Mesendoderm (in vitro differentiated cells): ENCODE measurements around the gene MMAA.
"Not testable (repeated sequence)": the region's sequence is repeated elsewhere in the genome, so short reads cannot be mapped to it uniquely, and the experiment has no call there.

Experiments
- DNase-seq: peaks from one replicate; pipeline ENCODE4 v3.0.0; 2013
- H2AK5ac ChIP-seq: 2 replicates; pipeline ENCODE4 v1.6.1; 2013; ENCODE audit warnings: low read length, inconsistent platforms
- H2BK120ac ChIP-seq: 2 replicates; pipeline ENCODE4 v1.6.1; 2013; ENCODE audit warnings: low read depth, mild to moderate bottlenecking, low read length, moderate library complexity, mixed read lengths
- H2BK15ac ChIP-seq: replicated peaks from 2 replicates; pipeline ENCODE4 v1.6.1; 2013; ENCODE audit warnings: low read depth, mild to moderate bottlenecking, moderate library complexity
- H2BK5ac ChIP-seq: 2 replicates; pipeline ENCODE4 v1.6.1; 2013; ENCODE audit warnings: low read length, inconsistent platforms
- H3K18ac ChIP-seq: 2 replicates; pipeline ENCODE4 v1.6.1; 2013; ENCODE audit warnings: mild to moderate bottlenecking, low read length, mixed read lengths
- H3K23ac ChIP-seq: one replicate; pipeline ENCODE4 v1.6.1; 2013; ENCODE audit warnings: low read length
- H3K27ac ChIP-seq: 2 replicates; pipeline ENCODE4 v1.5.1; 2013; ENCODE audit warnings: low read depth, mild to moderate bottlenecking, inconsistent platforms, low read length, moderate library complexity
- H3K27me3 ChIP-seq: 2 replicates; pipeline ENCODE4 v1.6.1; 2013; ENCODE audit warnings: low read length, control low read depth, mild to moderate bottlenecking, inconsistent platforms; ENCODE audit not compliant: insufficient read depth, poor library complexity
- H3K36me3 ChIP-seq: 2 replicates; pipeline ENCODE4 v1.6.1; 2013; ENCODE audit warnings: low read length, inconsistent platforms; ENCODE audit not compliant: control insufficient read depth, insufficient read depth
- H3K4ac ChIP-seq: one replicate; pipeline ENCODE4 v1.6.1; 2013; ENCODE audit warnings: low read depth, mild to moderate bottlenecking, low read length, moderate library complexity
- H3K4me1 ChIP-seq: 2 replicates; pipeline ENCODE4 v1.6.1; 2013; ENCODE audit warnings: low read depth, low read length, inconsistent platforms; ENCODE audit not compliant: control insufficient read depth
- H3K4me2 ChIP-seq: 2 replicates; pipeline ENCODE4 v1.6.1; 2013; ENCODE audit warnings: low read length
- H3K4me3 ChIP-seq: 2 replicates; pipeline ENCODE4 v1.5.1; 2013; ENCODE audit warnings: mild to moderate bottlenecking, low read length
- H3K56ac ChIP-seq: one replicate; pipeline ENCODE4 v1.6.1; 2013; ENCODE audit warnings: low read length
- H3K79me1 ChIP-seq: 2 replicates; pipeline ENCODE4 v1.6.1; 2013; ENCODE audit warnings: low read length, inconsistent platforms
- H3K79me2 ChIP-seq: 2 replicates; pipeline ENCODE4 v1.6.1; 2013; ENCODE audit warnings: mild to moderate bottlenecking, low read length; ENCODE audit not compliant: control insufficient read depth, insufficient read depth
- H3K9ac ChIP-seq: 2 replicates; pipeline ENCODE4 v1.6.1; 2013; ENCODE audit warnings: low read length, inconsistent platforms
- H4K5ac ChIP-seq: one replicate; pipeline ENCODE4 v1.6.1; 2013; ENCODE audit warnings: low read length
- H4K8ac ChIP-seq: one replicate; pipeline ENCODE4 v1.6.1; 2013; ENCODE audit warnings: low read depth, mild to moderate bottlenecking, control low read depth, low read length, moderate library complexity
- WGBS: extraction: QIAGEN DNeasy Blood & Tissue Kit; methylation state at CpG from one replicate; pipeline ENCODE4 v1.1.7; 2013; ENCODE audit warnings: low lambda C conversion rate, missing lambda C conversion rate; ENCODE audit not compliant: insufficient coverage; ENCODE audit errors: extremely low coverage; 5-methylcytosine and 5-hydroxymethylcytosine counted together

Gene MMAA

GRCh38 chr4:145589381-145589780 lies 29.8 kb upstream of the MMAA start:
- not testable (repeated sequence) for H3K27me3 ChIP-seq, H2BK5ac ChIP-seq, H3K23ac ChIP-seq, H4K5ac ChIP-seq, H2BK120ac ChIP-seq, H3K79me1 ChIP-seq, H3K4ac ChIP-seq, H3K18ac ChIP-seq, H3K79me2 ChIP-seq, H3K4me1 ChIP-seq, H4K8ac ChIP-seq, H3K4me2 ChIP-seq, DNase-seq, H3K36me3 ChIP-seq, H3K4me3 ChIP-seq, H2AK5ac ChIP-seq, H3K27ac ChIP-seq, H2BK15ac ChIP-seq, H3K9ac ChIP-seq, H3K56ac ChIP-seq
- no CpG with 5 or more reads among the region's 2 CpGs for WGBS

- no peak overlapping the region for H2BK120ac ChIP-seq
- no peaks in the 10 kb centered on the region for H3K4me1 ChIP-seq
- H3K9ac ChIP-seq = no peak overlapping the region
- no peaks in the 10 kb centered on the region for H3K79me2 ChIP-seq
- no peaks in the 10 kb centered on the region for H3K79me1 ChIP-seq
- no peak overlapping the region for H2BK15ac ChIP-seq
- no peak overlapping the region for H3K18ac ChIP-seq
- no peak overlapping the region for H3K4ac ChIP-seq
- H3K4me3 ChIP-seq = no peak overlapping the region
- no peaks in the 10 kb centered on the region for H3K36me3 ChIP-seq
- H3K27me3 ChIP-seq = no peaks in the 10 kb centered on the region
- H2AK5ac ChIP-seq = no peak overlapping the region
- H4K5ac ChIP-seq = no peak overlapping the region
- H4K8ac ChIP-seq = no peak overlapping the region
- H3K56ac ChIP-seq = no peak overlapping the region
- H3K23ac ChIP-seq = no peak overlapping the region
- WGBS = no CpG with 5 or more reads among the region's 3 CpGs
- no peak overlapping the region for H3K27ac ChIP-seq
- H2BK5ac ChIP-seq = no peak overlapping the region
- no peak overlapping the region for H3K4me2 ChIP-seq
- no peak for DNase-seq
Observed at GRCh38 chr4:145589916-145590702, 29.1 kb upstream of the MMAA start.

- Histone ChIP-seq H4K8ac (no peak overlapping the region), H3K4me3 (no peak overlapping the region), H4K5ac (no peak overlapping the region), H3K79me2 (no peaks in the 10 kb centered on the region), H3K9ac (no peak overlapping the region), H3K4me2 (no peak overlapping the region), H3K18ac (no peak overlapping the region), H2BK5ac (no peak overlapping the region), H2BK15ac (no peak overlapping the region), H3K23ac (no peak overlapping the region), H3K4ac (no peak overlapping the region), H3K27me3 (no peaks in the 10 kb centered on the region), H2AK5ac (no peak overlapping the region), H3K27ac (no peak overlapping the region), H2BK120ac (no peak overlapping the region), H3K56ac (no peak overlapping the region), H3K36me3 (no peaks in the 10 kb centered on the region), H3K79me1 (no peaks in the 10 kb centered on the region), H3K4me1 (no peaks in the 10 kb centered on the region)
- no peak for DNase-seq
- WGBS = no CpG with 5 or more reads among the region's 4 CpGs
Observed at GRCh38 chr4:145602129-145602760, 16.9 kb upstream of the MMAA start.

GRCh38 chr4:145605941-145606340 lies 13.2 kb upstream of the MMAA start:
- Histone ChIP-seq H3K27ac (no peak overlapping the region), H4K5ac (no peak overlapping the region), H3K4me3 (no peak overlapping the region), H3K4me1 (no peaks in the 10 kb centered on the region), H2BK120ac (no peak overlapping the region), H2BK15ac (no peak overlapping the region), H3K18ac (no peak overlapping the region), H3K9ac (no peak overlapping the region), H2BK5ac (no peak overlapping the region), H3K27me3 (no peaks in the 10 kb centered on the region), H3K79me1 (no peaks in the 10 kb centered on the region), H3K23ac (no peak overlapping the region), H3K56ac (no peak overlapping the region), H3K79me2 (no peaks in the 10 kb centered on the region), H3K36me3 (no peaks in the 10 kb centered on the region), H3K4me2 (no peak overlapping the region), H2AK5ac (no peak overlapping the region), H3K4ac (no peak overlapping the region), H4K8ac (no peak overlapping the region)
- DNase-seq = no peak

GRCh38 chr4:145609481-145610427 lies 9.4 kb upstream of the MMAA start:
- Histone ChIP-seq H3K9ac (no peak overlapping the region), H2AK5ac (no peak overlapping the region), H4K8ac (no peak overlapping the region), H3K23ac (no peak overlapping the region), H3K79me1 (no peaks in the 10 kb centered on the region), H3K36me3 (no peaks in the 10 kb centered on the region), H3K27me3 (no peaks in the 10 kb centered on the region), H3K4me1 (no peaks in the 10 kb centered on the region), H2BK5ac (no peak overlapping the region), H3K4me3 (no peak overlapping the region), H2BK120ac (no peak overlapping the region), H3K79me2 (no peaks in the 10 kb centered on the region), H3K4ac (no peak overlapping the region), H2BK15ac (no peak overlapping the region), H3K4me2 (no peak overlapping the region), H3K56ac (no peak overlapping the region), H3K18ac (no peak overlapping the region), H3K27ac (no peak overlapping the region), H4K5ac (no peak overlapping the region)
- DNase-seq = peak; percentile 76
- no CpG with 5 or more reads among the region's 4 CpGs for WGBS
